ENCODE data around the gene SSTR5. TPM values are rescaled to one million over a fixed set of nuclear protein-coding genes. Genes with fewer than 3 reads are reported as not detected.

SSTR5 gene
- total and polyA plus RNA-seq, 2 of the 4 experiments (the other 2 are of a cell fraction), result not detected

- Histone ChIP-seq H3K27me3 (ENCODE audit: control insufficient read depth, insufficient read depth, low read length) (peaks cover 11% of the 10 kb centered on the region), H3K9me1 (ENCODE audit: insufficient read depth, low read length) (no peaks in the 10 kb centered on the region), H3K9me3 (ENCODE audit: control insufficient read depth, insufficient read depth, low read length) (no peaks in the 10 kb centered on the region), H3K4ac (ENCODE audit: low read depth, low read length) (no peak overlapping the region), H4K20me1 (ENCODE audit: insufficient read depth, low read length) (no peaks in the 10 kb centered on the region), H4K5ac (ENCODE audit: low read depth, low read length) (no peak overlapping the region), H3K4me3 (ENCODE audit: insufficient read depth, low read depth, low read length) (no peak overlapping the region), H3K4me1 (ENCODE audit: control insufficient read depth, insufficient read depth, low read length) (no peaks in the 10 kb centered on the region), H3K79me1 (ENCODE audit: low read depth in 1 of 2, low read length in 2 of 2) (no peaks in the 10 kb centered on the region), H2BK5ac (ENCODE audit: low read depth, low read length, poor library complexity, severe bottlenecking) (no peak overlapping the region), H2AK5ac (ENCODE audit: low read depth, low read length) (no peak overlapping the region), H3K23ac (ENCODE audit: low read depth, low read length) (no peak overlapping the region), H2BK15ac (ENCODE audit: low read depth, low read length) (no peak overlapping the region), H3K27ac (ENCODE audit: insufficient read depth, low read length) (no peak overlapping the region), H3K56ac (ENCODE audit: extremely low read depth, insufficient read depth, low read length) (no peak overlapping the region), H2AK9ac (replicated peaks; ENCODE audit: low read depth, low read length, poor library complexity) (no peak overlapping the region), H3K9ac (ENCODE audit: low read depth, low read length) (no peak overlapping the region), H2AFZ (replicated peaks; ENCODE audit: low read length, poor library complexity) (no peak overlapping the region), H3K14ac (replicated peaks; ENCODE audit: low read depth, low read length) (no peak overlapping the region), H2BK120ac (ENCODE audit: low read depth, low read length) (no peak overlapping the region), H3K4me2 (ENCODE audit: low read depth, low read length) (no peak overlapping the region), H2BK20ac (ENCODE audit: low read depth, low read length) (no peak overlapping the region), H3K18ac (ENCODE audit: low read depth, low read length) (no peak overlapping the region), H4K91ac (ENCODE audit: insufficient read depth, low read depth, low read length) (no peak overlapping the region), H3K36me3 (ENCODE audit: control insufficient read depth, insufficient read depth, low read length) (no peaks in the 10 kb centered on the region), H4K8ac (ENCODE audit: low read depth in 2 of 2, low read length in 2 of 2) (no peak overlapping the region)
- in situ Hi-C loops (cut with MboI; ENCODE audit: low sequenced_read_pairs) (no loop called here), dilution Hi-C loops (cut with HindIII; ENCODE audit: low sequenced_read_pairs, unreplicated experiment) (no loop called here), intact Hi-C loops (cut with micrococcal nuclease) (no loop called here)
- CTCF ChIA-PET, result no interaction called here
- DNase-seq (no peak), ATAC-seq (ENCODE audit: low read depth) (no peak; the same call in 1 of the 2 replicates)
- BruUV-seq (replicated peaks), result no TSS peak
- 45% methylated on average over 46 of the region's 85 CpGs; no CpG with 5 or more reads in 1 of the 2 experiments for WGBS, 2 experiments (ENCODE audit: extremely low coverage in 2 of 2, insufficient read length in 1 of 2)
- no peak for TF ChIP-seq MAZ (IDR thresholded peaks at IDR 0.05; ENCODE audit: borderline replicate concordance, low read depth, low read length)
- no peak for TF ChIP-seq FOS (IDR thresholded peaks at IDR 0.05; ENCODE audit: low read depth, low read length)
- no peak for TF ChIP-seq BHLHE40 (IDR thresholded peaks at IDR 0.05; ENCODE audit: low read depth, low read length)
- no peak for TF ChIP-seq RCOR1 (IDR thresholded peaks at IDR 0.05; ENCODE audit: insufficient replicate concordance, low read length)
- TF ChIP-seq RAD21 (IDR thresholded peaks at IDR 0.05; ENCODE audit: low read length), result no peak
- no peak for TF ChIP-seq ELK1 (IDR thresholded peaks at IDR 0.05; ENCODE audit: borderline replicate concordance, low read depth, low read length)
- no peak for TF ChIP-seq RFX5 (IDR thresholded peaks at IDR 0.05; ENCODE audit: low read depth, low read length)
- TF ChIP-seq CHD1 (IDR thresholded peaks at IDR 0.05; ENCODE audit: low read depth, low read length), result no peak
- POLR2A ChIA-PET (ENCODE audit: unreplicated experiment), result no interaction called here
Observed at GRCh38 chr16:1093284-1094123, 21.0 kb downstream of the SSTR5 start.

Data from IMR-90 (cell line).